SKM-1 (cell line): Measurements from ENCODE around the gene DNASE2B.
"Not testable (repeated sequence)": the region's sequence is repeated elsewhere in the genome, so short reads cannot be mapped to it uniquely, and the experiment has no call there.

Source experiments
- DNase-seq: peaks from one replicate; lab custom pipeline; 2025; ENCODE audit not compliant: unreplicated experiment; lab: John Stamatoyannopoulos, UW

DNASE2B gene

GRCh38 chr1:84442747-84443646 lies 44.7 kb downstream of the DNASE2B start:
- DNase-seq = not testable (repeated sequence)

GRCh38 chr1:84448704-84449103 lies 50.4 kb downstream of the DNASE2B start:
- not testable (repeated sequence) for DNase-seq

GRCh38 chr1:84450910-84451309 lies 52.6 kb downstream of the DNASE2B start:
- DNase-seq = no peak

- no peak for DNase-seq
These were observed 54.2 kb downstream of the DNASE2B start for GRCh38 chr1:84452436-84452835.

- no peak for DNase-seq
These were observed 63.8 kb downstream of the DNASE2B start for GRCh38 chr1:84462118-84462517.
